Liver (tissue), 9 donors: ENCODE results near the gene NAA40. TPM values are rescaled to one million over a fixed set of nuclear protein-coding genes. Genes with fewer than 3 reads are reported as not detected.
"Not testable (repeated sequence)": the region's sequence is repeated elsewhere in the genome, so short reads cannot be mapped to it uniquely, and the experiment has no call there.

Experiments used
- DNase-seq: peaks from one replicate; pipeline ENCODE4 v3.0.0-alpha.2; 2017; ENCODE audit warnings: low spot score
- H3K27ac ChIP-seq, 2 donors: one replicate each; pipeline ENCODE4 v1.7.0; 2013; ENCODE audit warnings: inconsistent platforms in 2 of 2, low read length in 2 of 2, control low read depth in 1 of 2, low read depth in 1 of 2, mild to moderate bottlenecking in 1 of 2
- H3K27me3 ChIP-seq, 4 donors: one replicate each; pipeline versions ENCODE4 v1.6.1 to v1.7.0; 2013; ENCODE audit warnings: low read length in 3 of 4, inconsistent platforms in 1 of 4, mild to moderate bottlenecking in 1 of 4, moderate library complexity in 1 of 4; ENCODE audit not compliant: control insufficient read depth in 4 of 4, insufficient read depth in 4 of 4
- H3K36me3 ChIP-seq, 4 donors: one replicate each; pipeline versions ENCODE4 v1.6.1 to v1.7.0; 2013; ENCODE audit warnings: low read length in 3 of 4, mild to moderate bottlenecking in 3 of 4, low read depth in 1 of 4, moderate library complexity in 1 of 4; ENCODE audit not compliant: control insufficient read depth in 4 of 4, insufficient read depth in 3 of 4
- H3K4me1 ChIP-seq, 4 donors: one replicate each; pipeline versions ENCODE4 v1.6.1 to v1.7.0; 2013; ENCODE audit warnings: low read length in 3 of 4, mild to moderate bottlenecking in 3 of 4, moderate library complexity in 1 of 4; ENCODE audit not compliant: control insufficient read depth in 4 of 4, insufficient read depth in 4 of 4
- H3K4me3 ChIP-seq, 3 donors: one replicate each; pipeline versions ENCODE4 v1.6.1 to v1.7.0; 2013; ENCODE audit warnings: low read length in 3 of 3, control low read depth in 1 of 3, low read depth in 1 of 3, mild to moderate bottlenecking in 1 of 3
- H3K9ac ChIP-seq, 2 donors: one replicate each; pipeline ENCODE4 v1.7.0; 2013; ENCODE audit warnings: low read length in 2 of 2, mild to moderate bottlenecking in 2 of 2, moderate library complexity in 2 of 2, control low read depth in 1 of 2, low read depth in 1 of 2
- H3K9me3 ChIP-seq, 4 donors: one replicate each; pipeline versions ENCODE4 v1.6.1 to v1.7.0; 2013; ENCODE audit warnings: low read length in 3 of 4; ENCODE audit not compliant: control insufficient read depth in 4 of 4
- EGR1 ChIP-seq, 2 donors: IDR thresholded peaks; 2 replicates each; pipeline ENCODE4 v1.6.1; 2016 to 2018; ENCODE audit warnings: antibody characterized with exemption in 2 of 2, low read depth in 2 of 2
- GABPA ChIP-seq, 2 donors: IDR thresholded peaks in 1 of 2; conservative IDR thresholded peaks in 1 of 2; 2 replicates each; pipeline ENCODE4 v1.6.1; 2016; ENCODE audit warnings: antibody characterized with exemption in 2 of 2, mild to moderate bottlenecking in 1 of 2, moderate library complexity in 1 of 2
- HNF4G ChIP-seq: IDR thresholded peaks from 2 replicates; pipeline ENCODE4 v1.6.1; 2016; ENCODE audit warnings: antibody characterized with exemption
- JUND ChIP-seq, 2 donors: IDR thresholded peaks; 2 replicates each; pipeline ENCODE4 v1.6.1; 2016; ENCODE audit warnings: antibody characterized with exemption in 2 of 2
- NR2F2 ChIP-seq: IDR thresholded peaks from 2 replicates; pipeline ENCODE4 v1.6.1; 2016; ENCODE audit warnings: antibody characterized with exemption
- RAD21 ChIP-seq, 2 donors: IDR thresholded peaks; 2 replicates each; pipeline ENCODE4 v1.6.1; 2016; ENCODE audit warnings: antibody characterized with exemption in 2 of 2, mild to moderate bottlenecking in 2 of 2
- SP1 ChIP-seq: IDR thresholded peaks from 2 replicates; pipeline ENCODE4 v1.6.1; 2018; ENCODE audit warnings: antibody characterized with exemption, mild to moderate bottlenecking
- TAF1 ChIP-seq: conservative IDR thresholded peaks from 2 replicates; pipeline ENCODE4 v1.6.1; 2016; ENCODE audit warnings: antibody characterized with exemption, mild to moderate bottlenecking
- WGBS: extraction: QIAGEN DNeasy Blood & Tissue Kit; methylation state at CpG from one replicate; pipeline ENCODE4 v1.1.7; 2013; 5-methylcytosine and 5-hydroxymethylcytosine counted together
- polyA plus RNA-seq, 2 donors: library from polyadenylated mRNA; stranded (reverse) in 1 of 2; unstranded in 1 of 2; fragments of 200-250 nt in 1 of 2; fragments of >200 nt in 1 of 2; fragmentation: Nextera tagmentation in 1 of 2; extraction: Ambion mirVana in 1 of 2; gene quantifications; one replicate each; pipeline versions ENCODE4 v1.2.1 to v1.2.3, GENCODE V29; 2013 to 2015
- total RNA-seq, 2 donors: library from RNA; depleted of rRNA; stranded (reverse); fragments of >200 nt; gene quantifications; one replicate each; pipeline ENCODE4 v1.2.3, GENCODE V29; 2014
- TF ChIP-seq, protein P1 (sequence below): IDR thresholded peaks from 2 replicates; pipeline ENCODE4 v1.6.1; 2016; ENCODE audit warnings: antibody characterized with exemption, mild to moderate bottlenecking
- donor health status: healthy.
- donor health status: healthy.
- donor health status: healthy.
- donor health status: healthy.
- donor health status: healthy.

NAA40 gene
- total and polyA plus RNA-seq, 4 donors: 3.0 to 7.3 (median 4.7) TPM

DNA sequence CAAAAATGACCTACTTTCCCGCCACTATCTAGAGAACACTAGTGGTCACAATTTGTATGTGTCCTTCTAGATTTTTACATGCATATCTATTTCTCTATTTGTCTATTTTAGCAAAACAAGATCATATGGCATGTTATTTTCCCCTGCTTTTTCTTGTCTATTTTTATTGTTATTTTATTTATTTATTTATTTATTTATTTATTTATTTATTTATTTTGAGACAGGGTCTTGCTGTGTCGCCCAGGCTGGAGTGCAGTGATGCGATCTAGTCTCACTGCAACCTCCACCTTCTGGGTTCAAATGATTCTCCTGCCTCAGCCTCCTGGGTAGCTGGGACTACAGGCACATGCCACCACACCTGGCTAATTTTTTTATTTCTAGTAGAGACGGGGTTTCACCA lies 25.1 kb downstream of the NAA40 start:
- not testable (repeated sequence) for H3K4me3 ChIP-seq, DNase-seq, H3K27me3 ChIP-seq, H3K9me3 ChIP-seq, H3K9ac ChIP-seq, H3K27ac ChIP-seq, H3K36me3 ChIP-seq, H3K4me1 ChIP-seq
- 89% methylated on average over 4 of the region's 4 CpGs for WGBS

DNA sequence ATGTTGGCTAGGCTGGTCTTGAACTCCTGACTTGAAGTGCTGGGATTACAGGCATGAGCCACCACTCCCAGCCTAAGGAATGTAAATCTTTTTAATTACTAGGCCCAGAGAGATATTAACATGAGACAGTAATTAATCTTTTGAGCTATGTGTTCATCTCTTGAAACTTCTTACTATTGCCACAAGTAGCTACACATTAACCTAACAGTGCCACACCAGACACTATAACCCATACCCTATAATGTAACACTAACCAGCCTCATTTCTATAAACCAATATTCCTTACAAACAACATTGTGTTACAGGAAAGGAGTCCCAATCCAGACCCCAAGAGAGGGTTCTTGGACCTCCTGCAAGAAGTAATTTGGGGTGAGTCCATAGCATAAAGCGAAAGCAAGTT lies 27.6 kb downstream of the NAA40 start:
- H3K36me3 ChIP-seq: no peaks in the 10 kb centered on the region
- H3K9me3 ChIP-seq: no peaks in the 10 kb centered on the region
- no peak for DNase-seq
- 96% methylated on average over 1 of the region's 1 CpG for WGBS
- no peak overlapping the region for H3K27ac ChIP-seq
- H3K9ac ChIP-seq: no peak overlapping the region
- TF ChIP-seq SP1: no peak
- TF ChIP-seq RAD21 (IDR thresholded peaks at IDR 0.05): no peak
- no peaks in the 10 kb centered on the region for H3K4me1 ChIP-seq
- H3K4me3 ChIP-seq: no peak overlapping the region
- H3K27me3 ChIP-seq: no peaks in the 10 kb centered on the region

DNA sequence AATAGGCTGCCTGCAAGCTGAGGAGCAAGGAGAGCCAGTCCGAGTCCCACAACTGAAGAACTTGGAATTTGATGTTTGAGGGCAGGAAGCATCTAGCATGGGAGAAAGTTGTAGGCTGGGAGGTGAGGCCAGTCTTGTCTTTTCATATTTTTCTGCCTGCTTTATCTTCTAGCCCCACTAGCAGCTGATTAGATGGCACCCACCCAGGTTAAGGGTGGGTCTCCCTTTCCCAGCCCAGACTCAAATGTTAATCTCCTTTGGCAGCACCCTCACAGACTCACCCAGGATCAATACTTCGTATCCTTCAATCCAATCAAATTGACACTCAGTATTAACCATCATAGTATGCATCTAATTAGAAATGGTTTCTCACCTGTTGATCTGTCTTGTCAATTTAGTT lies 30.7 kb downstream of the NAA40 start:
- no peaks in the 10 kb centered on the region for H3K36me3 ChIP-seq
- no peak overlapping the region for H3K4me3 ChIP-seq
- H3K9ac ChIP-seq: no peak overlapping the region
- TF ChIP-seq NR2F2 (no peak), EGR1 (IDR thresholded peaks at IDR 0.05; ENCODE audit: low read depth in 2 of 2) (no peak), GABPA (IDR thresholded peaks at IDR 0.05 in 1 of 2, conservative IDR thresholded peaks at IDR 0.05 in 1 of 2) (no peak), TAF1 (no peak), HNF4G (no peak)
- TF ChIP-seq, protein P1, sequence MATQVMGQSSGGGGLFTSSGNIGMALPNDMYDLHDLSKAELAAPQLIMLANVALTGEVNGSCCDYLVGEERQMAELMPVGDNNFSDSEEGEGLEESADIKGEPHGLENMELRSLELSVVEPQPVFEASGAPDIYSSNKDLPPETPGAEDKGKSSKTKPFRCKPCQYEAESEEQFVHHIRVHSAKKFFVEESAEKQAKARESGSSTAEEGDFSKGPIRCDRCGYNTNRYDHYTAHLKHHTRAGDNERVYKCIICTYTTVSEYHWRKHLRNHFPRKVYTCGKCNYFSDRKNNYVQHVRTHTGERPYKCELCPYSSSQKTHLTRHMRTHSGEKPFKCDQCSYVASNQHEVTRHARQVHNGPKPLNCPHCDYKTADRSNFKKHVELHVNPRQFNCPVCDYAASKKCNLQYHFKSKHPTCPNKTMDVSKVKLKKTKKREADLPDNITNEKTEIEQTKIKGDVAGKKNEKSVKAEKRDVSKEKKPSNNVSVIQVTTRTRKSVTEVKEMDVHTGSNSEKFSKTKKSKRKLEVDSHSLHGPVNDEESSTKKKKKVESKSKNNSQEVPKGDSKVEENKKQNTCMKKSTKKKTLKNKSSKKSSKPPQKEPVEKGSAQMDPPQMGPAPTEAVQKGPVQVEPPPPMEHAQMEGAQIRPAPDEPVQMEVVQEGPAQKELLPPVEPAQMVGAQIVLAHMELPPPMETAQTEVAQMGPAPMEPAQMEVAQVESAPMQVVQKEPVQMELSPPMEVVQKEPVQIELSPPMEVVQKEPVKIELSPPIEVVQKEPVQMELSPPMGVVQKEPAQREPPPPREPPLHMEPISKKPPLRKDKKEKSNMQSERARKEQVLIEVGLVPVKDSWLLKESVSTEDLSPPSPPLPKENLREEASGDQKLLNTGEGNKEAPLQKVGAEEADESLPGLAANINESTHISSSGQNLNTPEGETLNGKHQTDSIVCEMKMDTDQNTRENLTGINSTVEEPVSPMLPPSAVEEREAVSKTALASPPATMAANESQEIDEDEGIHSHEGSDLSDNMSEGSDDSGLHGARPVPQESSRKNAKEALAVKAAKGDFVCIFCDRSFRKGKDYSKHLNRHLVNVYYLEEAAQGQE: no peak
- H3K4me1 ChIP-seq: peaks cover 0 to 2% (median 0%) of the 10 kb centered on the region in 4 donors
- no peak overlapping the region for H3K27ac ChIP-seq
- 87% methylated on average over 2 of the region's 2 CpGs for WGBS
- no peaks in the 10 kb centered on the region for H3K9me3 ChIP-seq
- no peaks in the 10 kb centered on the region for H3K27me3 ChIP-seq
- no peak for DNase-seq

DNA sequence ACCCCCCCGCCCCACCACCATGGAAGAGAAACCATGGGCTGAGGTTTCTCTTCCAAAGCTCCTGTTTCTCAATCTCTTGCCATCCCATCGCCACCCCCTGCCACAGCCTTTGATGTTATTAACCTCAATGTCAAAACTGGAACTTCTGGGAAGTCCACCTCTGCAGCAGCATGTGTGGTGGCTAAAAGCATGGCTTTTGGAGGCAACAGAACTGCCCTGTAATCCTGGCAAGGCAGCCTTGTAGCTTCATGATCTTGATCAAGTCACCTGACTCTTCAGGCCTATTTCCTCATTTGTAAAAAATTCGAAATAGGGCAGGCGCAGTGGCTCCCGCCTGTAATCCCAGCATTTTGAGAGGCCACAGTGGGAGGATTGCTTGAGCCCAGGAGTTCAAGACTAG lies 32.1 kb downstream of the NAA40 start:
- TF ChIP-seq JUND (IDR thresholded peaks at IDR 0.05): no peak
- TF ChIP-seq EGR1 (IDR thresholded peaks at IDR 0.05; ENCODE audit: low read depth in 2 of 2): no peak
- no peak for TF ChIP-seq RAD21 (IDR thresholded peaks at IDR 0.05)
- no peak for TF ChIP-seq TAF1
- peak; percentile 12 for TF ChIP-seq SP1
- Histone ChIP-seq H3K36me3 (no peaks in the 10 kb centered on the region), H3K27me3 (no peaks in the 10 kb centered on the region), H3K27ac (no peak overlapping the region), H3K4me1 (peaks cover 2 to 7% (median 6%) of the 10 kb centered on the region in 4 donors), H3K4me3 (no peak overlapping the region), H3K9me3 (no peaks in the 10 kb centered on the region), H3K9ac (no peak overlapping the region)
- no peak for DNase-seq
- 72% methylated on average over 5 of the region's 5 CpGs for WGBS

DNA sequence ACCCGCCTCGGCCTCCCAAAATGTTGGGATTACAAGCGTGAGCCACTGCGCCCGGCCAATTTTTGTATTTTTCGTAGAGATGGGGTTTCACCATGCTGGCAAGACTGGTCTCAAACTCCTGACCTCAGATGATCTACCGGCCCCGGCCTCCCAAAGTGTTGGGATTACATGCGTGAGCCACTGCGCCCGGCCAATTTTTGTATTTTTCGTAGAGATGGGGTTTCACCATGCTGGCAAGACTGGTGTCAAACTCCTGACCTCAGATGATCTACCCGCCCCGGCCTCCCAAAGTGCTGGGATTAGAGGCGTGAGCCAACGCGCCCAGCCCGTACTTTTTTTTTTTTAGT lies 35.1 kb downstream of the NAA40 start:
- H3K36me3 ChIP-seq, H3K9ac ChIP-seq, H3K4me3 ChIP-seq, H3K27ac ChIP-seq, H3K9me3 ChIP-seq, DNase-seq, H3K27me3 ChIP-seq: not testable (repeated sequence)
- 63% methylated on average over 18 of the region's 18 CpGs for WGBS
- H3K4me1 ChIP-seq: peaks cover 2 to 16% (median 13%) of the 10 kb centered on the region in 4 donors
